Measurements from ENCODE around the gene FBXO24. TPM values are rescaled to one million over a fixed set of nuclear protein-coding genes. Genes with fewer than 3 reads are reported as not detected.

FBXO24 gene
- total RNA-seq, 1 donor from 2014 or later: 0.52 TPM

DNA sequence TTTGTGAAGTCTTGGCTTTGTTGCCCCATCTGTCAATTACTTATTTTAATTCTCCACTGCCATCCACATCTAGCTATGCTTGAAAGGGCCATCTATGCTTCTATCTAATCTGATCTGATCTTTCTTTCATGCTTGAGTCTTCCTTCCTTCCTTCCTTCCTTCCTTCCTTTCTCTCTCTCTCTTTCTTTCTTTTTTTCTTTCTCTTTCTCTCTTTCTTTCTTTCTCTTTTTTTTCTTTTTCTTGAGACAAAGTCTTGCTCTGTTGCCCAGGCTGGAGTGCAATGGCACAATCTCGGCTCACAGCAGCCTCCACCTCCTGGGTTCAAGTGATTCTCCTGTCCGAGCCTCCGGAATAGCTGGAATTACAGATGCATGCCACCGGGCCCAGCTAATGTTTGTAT lies 43.9 kb downstream of the FBXO24 start:
- no peak for TF ChIP-seq EZH2 (IDR thresholded peaks at IDR 0.05; ENCODE audit: insufficient read depth, low read length)
- TF ChIP-seq, protein P1, sequence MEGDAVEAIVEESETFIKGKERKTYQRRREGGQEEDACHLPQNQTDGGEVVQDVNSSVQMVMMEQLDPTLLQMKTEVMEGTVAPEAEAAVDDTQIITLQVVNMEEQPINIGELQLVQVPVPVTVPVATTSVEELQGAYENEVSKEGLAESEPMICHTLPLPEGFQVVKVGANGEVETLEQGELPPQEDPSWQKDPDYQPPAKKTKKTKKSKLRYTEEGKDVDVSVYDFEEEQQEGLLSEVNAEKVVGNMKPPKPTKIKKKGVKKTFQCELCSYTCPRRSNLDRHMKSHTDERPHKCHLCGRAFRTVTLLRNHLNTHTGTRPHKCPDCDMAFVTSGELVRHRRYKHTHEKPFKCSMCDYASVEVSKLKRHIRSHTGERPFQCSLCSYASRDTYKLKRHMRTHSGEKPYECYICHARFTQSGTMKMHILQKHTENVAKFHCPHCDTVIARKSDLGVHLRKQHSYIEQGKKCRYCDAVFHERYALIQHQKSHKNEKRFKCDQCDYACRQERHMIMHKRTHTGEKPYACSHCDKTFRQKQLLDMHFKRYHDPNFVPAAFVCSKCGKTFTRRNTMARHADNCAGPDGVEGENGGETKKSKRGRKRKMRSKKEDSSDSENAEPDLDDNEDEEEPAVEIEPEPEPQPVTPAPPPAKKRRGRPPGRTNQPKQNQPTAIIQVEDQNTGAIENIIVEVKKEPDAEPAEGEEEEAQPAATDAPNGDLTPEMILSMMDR (IDR thresholded peaks at IDR 0.05; ENCODE audit: insufficient read depth, low read depth, low read length): no peak
- Histone ChIP-seq H2AFZ (ENCODE audit: low read depth, low read length) (no peak overlapping the region), H3K27ac (ENCODE audit: low read depth, low read length) (no peak overlapping the region), H3K27me3 (ENCODE audit: insufficient read depth, low read length) (peaks cover 20% of the 10 kb centered on the region), H3K4me2 (ENCODE audit: low read length) (no peak overlapping the region), H3K4me1 (ENCODE audit: insufficient read depth, low read length) (peaks cover 7% of the 10 kb centered on the region), H3K9me3 (ENCODE audit: insufficient read depth, low read depth, low read length) (no peaks in the 10 kb centered on the region), H4K20me1 (ENCODE audit: insufficient read depth, low read length) (no peaks in the 10 kb centered on the region), H3K79me2 (ENCODE audit: insufficient read depth, low read length) (no peaks in the 10 kb centered on the region), H3K4me3 (ENCODE audit: insufficient read depth, low read depth, low read length) (no peak overlapping the region), H3K36me3 (ENCODE audit: insufficient read depth, low read length) (no peaks in the 10 kb centered on the region), H3K9ac (ENCODE audit: low read length) (no peak overlapping the region)
- FAIRE-seq (no peak), DNase-seq (ENCODE audit: low read depth) (no peak)
- H3K27ac Mint-ChIP-seq (ENCODE audit: unreplicated experiment): no peak overlapping the region
- H3K27me3 Mint-ChIP-seq (ENCODE audit: low read depth, unreplicated experiment): peaks cover 54% of the 10 kb centered on the region
- no peaks in the 10 kb centered on the region for H3K9me3 Mint-ChIP-seq (ENCODE audit: unreplicated experiment)
- H3K36me3 Mint-ChIP-seq (ENCODE audit: low read depth, unreplicated experiment): peaks cover 2% of the 10 kb centered on the region
- H3K4me1 Mint-ChIP-seq (ENCODE audit: low read depth, unreplicated experiment): no peaks in the 10 kb centered on the region
- H3K4me3 Mint-ChIP-seq (ENCODE audit: unreplicated experiment): peak overlapping the region; percentile 55

DNA sequence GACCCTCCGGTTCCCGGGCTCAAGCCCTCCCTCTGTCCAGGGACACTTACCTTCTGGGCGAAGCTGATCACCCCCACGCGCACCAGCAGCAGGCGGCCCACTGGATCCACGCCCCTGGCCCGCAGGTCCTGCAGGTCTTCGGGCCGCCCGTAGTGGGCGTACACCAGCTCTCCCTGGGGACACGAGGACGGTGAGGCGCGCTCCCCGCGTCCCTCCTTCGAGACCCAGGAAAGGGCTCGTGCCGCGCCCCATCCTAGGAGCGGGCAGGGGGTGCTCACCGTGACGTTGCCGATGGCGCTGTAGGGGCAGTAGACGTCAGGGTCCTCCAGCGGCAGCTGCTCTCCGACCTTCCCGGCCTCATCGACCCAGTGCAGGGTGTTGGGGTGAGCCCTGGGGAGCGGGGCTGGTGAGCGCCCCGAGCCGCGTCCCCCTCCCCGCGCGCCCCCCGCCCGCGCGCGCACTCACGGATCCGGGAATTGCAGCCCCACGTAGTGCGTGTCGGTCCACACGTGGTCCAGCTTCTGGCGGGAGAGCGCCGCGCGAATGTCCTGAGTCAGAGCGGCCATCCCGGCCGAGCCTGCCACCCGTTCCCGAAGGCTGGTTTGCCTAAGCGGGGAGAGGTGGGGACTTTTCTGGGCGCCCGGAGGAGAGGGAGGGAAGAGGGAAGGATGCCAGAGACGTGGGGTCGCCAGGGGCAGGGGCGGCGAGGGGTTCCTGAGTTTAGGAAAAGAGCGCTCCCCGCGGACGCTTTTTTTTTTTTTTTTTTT lies 47.0 kb downstream of the FBXO24 start:
- Histone ChIP-seq H3K9me3 (ENCODE audit: insufficient read depth, low read depth, low read length) (no peaks in the 10 kb centered on the region), H3K4me1 (ENCODE audit: insufficient read depth, low read length) (peaks cover 7% of the 10 kb centered on the region)
- H3K27me3 Mint-ChIP-seq (ENCODE audit: low read depth, unreplicated experiment): peaks cover 47% of the 10 kb centered on the region

More for the DNA sequence above, 47.0 kb downstream of the FBXO24 start:
- Mint-ChIP-seq H3K27ac (ENCODE audit: unreplicated experiment) (peak overlapping the region; percentile 53), H3K36me3 (ENCODE audit: low read depth, unreplicated experiment) (peaks cover 2% of the 10 kb centered on the region), H3K4me3 (ENCODE audit: unreplicated experiment) (peak overlapping the region; percentile 81), H3K4me1 (ENCODE audit: low read depth, unreplicated experiment) (no peaks in the 10 kb centered on the region), H3K9me3 (ENCODE audit: unreplicated experiment) (peaks cover 2% of the 10 kb centered on the region)
- no peak for FAIRE-seq
- Histone ChIP-seq H3K27me3 (ENCODE audit: insufficient read depth, low read length) (peaks cover 27% of the 10 kb centered on the region), H3K9ac (ENCODE audit: low read length) (peak overlapping the region; percentile 35), H3K27ac (ENCODE audit: low read depth, low read length) (no peak overlapping the region), H3K4me3 (ENCODE audit: insufficient read depth, low read depth, low read length) (peak overlapping the region; percentile 39), H3K36me3 (ENCODE audit: insufficient read depth, low read length) (no peaks in the 10 kb centered on the region), H3K79me2 (ENCODE audit: insufficient read depth, low read length) (no peaks in the 10 kb centered on the region), H3K4me2 (ENCODE audit: low read length) (peak overlapping the region; percentile 84), H2AFZ (ENCODE audit: low read depth, low read length) (peak overlapping the region; percentile 81), H4K20me1 (ENCODE audit: insufficient read depth, low read length) (no peaks in the 10 kb centered on the region)
- DNase-seq (ENCODE audit: low read depth): no peak
- TF ChIP-seq, protein P1 (IDR thresholded peaks at IDR 0.05; ENCODE audit: insufficient read depth, low read depth, low read length): no peak
- TF ChIP-seq EZH2 (IDR thresholded peaks at IDR 0.05; ENCODE audit: insufficient read depth, low read length): peak; percentile 93
